Endodermal cell (in vitro differentiated cells): ENCODE data around the gene ABCG1. TPM values are rescaled to one million over a fixed set of nuclear protein-coding genes. Genes with fewer than 3 reads are reported as not detected.

Experiments
- DNase-seq: peaks from one replicate; pipeline ENCODE4 v3.0.0-alpha.2; 2017
- H3K27ac ChIP-seq: 2 replicates; pipeline ENCODE4 v1.5.1; 2013; ENCODE audit warnings: mild to moderate bottlenecking, low read depth, low read length, moderate library complexity
- H3K27me3 ChIP-seq: 2 replicates; pipeline ENCODE4 v1.6.1; 2013; ENCODE audit warnings: mild to moderate bottlenecking, low read length, moderate library complexity; ENCODE audit not compliant: insufficient read depth, control insufficient read depth, poor library complexity, severe bottlenecking
- H3K36me3 ChIP-seq: 2 replicates; pipeline ENCODE4 v1.7.0; 2013; ENCODE audit warnings: mild to moderate bottlenecking, low read length, moderate library complexity; ENCODE audit not compliant: control insufficient read depth, insufficient read depth
- H3K4me1 ChIP-seq: one replicate; pipeline ENCODE4 v1.7.0; 2013; ENCODE audit warnings: low read length; ENCODE audit not compliant: control insufficient read depth, insufficient read depth
- H3K4me3 ChIP-seq: 2 replicates; pipeline ENCODE4 v1.5.1; 2013; ENCODE audit warnings: mild to moderate bottlenecking, low read length, moderate library complexity
- H3K9ac ChIP-seq: 2 replicates; pipeline ENCODE4 v1.6.1; 2013; ENCODE audit warnings: mild to moderate bottlenecking, low read length, moderate library complexity; ENCODE audit not compliant: poor library complexity, severe bottlenecking; ENCODE audit errors: extremely low read depth
- H3K9me3 ChIP-seq: 2 replicates; pipeline ENCODE4 v1.6.1; 2013; ENCODE audit warnings: mild to moderate bottlenecking, low read length, moderate library complexity; ENCODE audit not compliant: control insufficient read depth
- H3K27ac Mint-ChIP-seq: 2 replicates; pipeline ENCODE4 v1.8.0; 2020; ENCODE audit warnings: mixed read lengths
- H3K27me3 Mint-ChIP-seq: 2 replicates; pipeline ENCODE4 v1.8.0; 2021; ENCODE audit warnings: mild to moderate bottlenecking, mixed read lengths; ENCODE audit not compliant: insufficient read depth
- H3K36me3 Mint-ChIP-seq: 2 replicates; pipeline ENCODE4 v1.8.0; 2020; ENCODE audit warnings: low read depth, mixed read lengths
- H3K4me1 Mint-ChIP-seq: 2 replicates; pipeline ENCODE4 v1.8.0; 2020; ENCODE audit warnings: mixed read lengths
- H3K4me3 Mint-ChIP-seq: 2 replicates; pipeline ENCODE4 v1.8.0; 2020; ENCODE audit warnings: mild to moderate bottlenecking, moderate library complexity, mixed read lengths
- H3K9me3 Mint-ChIP-seq: 2 replicates; pipeline ENCODE4 v1.8.0; 2020; ENCODE audit warnings: mild to moderate bottlenecking, mixed read lengths
- CTCF ChIP-seq: fragments of 200-600 bp; sonication (generic); conservative IDR thresholded peaks from 2 replicates; pipeline ENCODE4 v1.5.0; 2021; ENCODE audit warnings: antibody characterized with exemption, mild to moderate bottlenecking
- WGBS, 2 experiments: methylation state at CpG; one replicate each; pipeline versions ENCODE4 v1.1.5 to v1.1.7; 2013; ENCODE audit warnings: missing lambda C conversion rate in 2 of 2, mixed read lengths in 1 of 2; ENCODE audit not compliant: insufficient coverage in 1 of 2, insufficient read length in 1 of 2; 5-methylcytosine and 5-hydroxymethylcytosine counted together
- total RNA-seq, 2 donors: library from RNA; stranded (reverse); fragmentation: NEBNext Ultra II Directional in 1 of 2; extraction: Animal tissue kit (Norgen Biotek cat#: 25700) in 1 of 2; gene quantifications; 2 replicates in 1 of 2; 3 replicates in 1 of 2; pipeline ENCODE4 v1.2.1, GENCODE V29; 2021

ABCG1 gene
- total RNA-seq, 2 donors from 2014 or later = 1.6 to 5.4 TPM

- H3K36me3 Mint-ChIP-seq = no peaks in the 10 kb centered on the region
- Histone ChIP-seq H3K36me3 (no peaks in the 10 kb centered on the region), H3K4me3 (no peak overlapping the region), H3K9me3 (no peaks in the 10 kb centered on the region), H3K27ac (no peak overlapping the region), H3K27me3 (no peaks in the 10 kb centered on the region), H3K9ac (no peak overlapping the region), H3K4me1 (no peaks in the 10 kb centered on the region)
- no peak for TF ChIP-seq CTCF
- no peak overlapping the region for H3K4me3 Mint-ChIP-seq
- H3K9me3 Mint-ChIP-seq = peaks cover 9% of the 10 kb centered on the region
- no peak for DNase-seq
- H3K4me1 Mint-ChIP-seq = no peaks in the 10 kb centered on the region
- WGBS, 2 experiments = 85 to 90% methylated on average over 4 of the region's 4 CpGs
- peaks cover 3% of the 10 kb centered on the region for H3K27me3 Mint-ChIP-seq
- no peak overlapping the region for H3K27ac Mint-ChIP-seq
These were observed 30.3 kb upstream of the ABCG1 start for GRCh38 chr21:42188663-42189062.

- H3K9ac ChIP-seq = no peak overlapping the region
- H3K9me3 Mint-ChIP-seq = peaks cover 9% of the 10 kb centered on the region
- no peak overlapping the region for H3K27ac Mint-ChIP-seq
- H3K27me3 ChIP-seq = no peaks in the 10 kb centered on the region
- no peak for DNase-seq
- H3K27ac ChIP-seq = no peak overlapping the region
- 97 to 100% methylated on average over 1 of the region's 1 CpG for WGBS, 2 experiments
- H3K4me3 ChIP-seq = no peak overlapping the region
- H3K36me3 ChIP-seq = no peaks in the 10 kb centered on the region
- no peaks in the 10 kb centered on the region for H3K4me1 ChIP-seq
- no peaks in the 10 kb centered on the region for H3K4me1 Mint-ChIP-seq
- no peak for TF ChIP-seq CTCF
- no peaks in the 10 kb centered on the region for H3K36me3 Mint-ChIP-seq
- H3K9me3 ChIP-seq = no peaks in the 10 kb centered on the region
- H3K27me3 Mint-ChIP-seq = peaks cover 3% of the 10 kb centered on the region
- no peak overlapping the region for H3K4me3 Mint-ChIP-seq
These were observed 29.5 kb upstream of the ABCG1 start for GRCh38 chr21:42189431-42189830.

GRCh38 chr21:42189860-42190485 is 29.0 kb upstream of the ABCG1 start:
- WGBS, 2 experiments = 90 to 97% methylated on average over 10 to 11 of the region's 11 CpGs
- Mint-ChIP-seq H3K4me1 (no peaks in the 10 kb centered on the region), H3K9me3 (peaks cover 9% of the 10 kb centered on the region), H3K27me3 (peaks cover 5% of the 10 kb centered on the region), H3K27ac (no peak overlapping the region), H3K36me3 (no peaks in the 10 kb centered on the region), H3K4me3 (no peak overlapping the region)
- Histone ChIP-seq H3K4me1 (no peaks in the 10 kb centered on the region), H3K9me3 (no peaks in the 10 kb centered on the region), H3K4me3 (no peak overlapping the region), H3K27ac (no peak overlapping the region), H3K36me3 (no peaks in the 10 kb centered on the region), H3K27me3 (no peaks in the 10 kb centered on the region), H3K9ac (no peak overlapping the region)
- no peak for DNase-seq
- TF ChIP-seq CTCF = no peak
